GM10248 (cell line): ENCODE data around the gene KLK13.

Experiments used
- CTCF ChIA-PET: fragments of 300-600 bp; sonication (Branson Sonifier 250); formaldehyde crosslinking; extraction: SDS; loops from one replicate; lab custom pipeline; 2021; ENCODE audit warnings: antibody characterized with exemption; lab: Yijun Ruan, JAX
- POLR2A ChIA-PET: fragments of 350-650 bp; sonication (Branson Sonifier 250); formaldehyde crosslinking; extraction: SDS; loops from one replicate; lab custom pipeline; 2020; ENCODE audit warnings: antibody characterized with exemption; lab: Yijun Ruan, JAX
- DNase-seq: peaks from one replicate; pipeline ENCODE4 v3.0.0; 2012; ENCODE audit errors: extremely low spot score
- CTCF ChIP-seq: IDR thresholded peaks from 2 replicates; pipeline ENCODE4 v1.5.1; 2012; ENCODE audit warnings: mild to moderate bottlenecking, low read depth; ENCODE audit errors: extremely low read depth, missing control alignments, control extremely low read depth

KLK13 gene

GRCh38 chr19:51084505-51084904, 19.6 kb upstream of the KLK13 start:
- DNase-seq, result no peak
- TF ChIP-seq CTCF, result no peak
- ChIA-PET CTCF (no interaction called here), POLR2A (no interaction called here)

GRCh38 chr19:51083783-51084182, 18.9 kb upstream of the KLK13 start:
- POLR2A ChIA-PET, result no interaction called here
- TF ChIP-seq CTCF, result no peak
- CTCF ChIA-PET, result no interaction called here
- DNase-seq, result no peak

DNA sequence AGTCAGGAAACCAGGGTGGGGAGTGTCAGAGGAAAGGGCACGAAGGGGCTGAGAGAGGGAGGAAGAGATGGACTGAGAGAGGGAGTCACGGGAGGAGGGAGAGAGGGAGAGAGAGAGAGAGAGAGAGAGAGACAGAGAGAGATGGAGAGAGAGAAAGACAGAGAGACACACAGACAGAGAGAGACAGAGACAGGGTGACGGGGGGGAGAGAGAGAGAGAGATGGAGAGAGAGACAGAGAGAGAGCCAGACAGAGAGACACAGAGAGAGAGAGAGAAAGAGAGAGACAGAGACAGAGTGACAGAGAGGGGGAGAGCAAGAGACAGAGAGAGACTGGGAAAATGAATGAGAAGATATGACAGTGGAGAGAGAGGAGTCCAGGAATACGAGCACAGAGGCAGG, 18.3 kb upstream of the KLK13 start:
- no peak for TF ChIP-seq CTCF
- ChIA-PET CTCF (no interaction called here), POLR2A (no interaction called here)
- no peak for DNase-seq

GRCh38 chr19:51082611-51083010, 17.7 kb upstream of the KLK13 start, which contains the start of gene KLK14:
Gene KLK14 (minus strand): TSS chr19:51082887. CDS start chr19:51082614, 273 bp downstream.
- no peak for DNase-seq
- ChIA-PET POLR2A (no interaction called here), CTCF (no interaction called here)
- no peak for TF ChIP-seq CTCF

DNA sequence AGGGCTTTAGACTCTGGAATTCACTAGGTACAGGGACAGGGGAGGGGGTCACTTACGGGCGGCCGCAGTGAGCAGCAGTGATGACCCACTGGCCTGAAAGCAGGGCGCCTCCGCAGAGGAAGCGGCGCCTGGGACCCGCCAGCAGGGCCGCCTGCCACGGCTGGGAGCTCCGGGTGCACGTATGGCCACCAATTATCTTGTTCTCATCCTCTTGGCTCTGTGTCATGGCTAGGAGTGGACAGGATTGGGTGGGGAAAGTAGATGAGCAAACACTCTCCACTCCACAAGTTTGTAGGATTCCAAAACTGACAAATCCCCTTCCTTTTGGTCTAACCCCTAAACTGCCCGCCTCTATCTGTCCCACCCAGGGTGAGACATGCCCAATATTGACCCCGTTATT, 16.6 kb upstream of the KLK13 start:
- no peak for TF ChIP-seq CTCF

DNA sequence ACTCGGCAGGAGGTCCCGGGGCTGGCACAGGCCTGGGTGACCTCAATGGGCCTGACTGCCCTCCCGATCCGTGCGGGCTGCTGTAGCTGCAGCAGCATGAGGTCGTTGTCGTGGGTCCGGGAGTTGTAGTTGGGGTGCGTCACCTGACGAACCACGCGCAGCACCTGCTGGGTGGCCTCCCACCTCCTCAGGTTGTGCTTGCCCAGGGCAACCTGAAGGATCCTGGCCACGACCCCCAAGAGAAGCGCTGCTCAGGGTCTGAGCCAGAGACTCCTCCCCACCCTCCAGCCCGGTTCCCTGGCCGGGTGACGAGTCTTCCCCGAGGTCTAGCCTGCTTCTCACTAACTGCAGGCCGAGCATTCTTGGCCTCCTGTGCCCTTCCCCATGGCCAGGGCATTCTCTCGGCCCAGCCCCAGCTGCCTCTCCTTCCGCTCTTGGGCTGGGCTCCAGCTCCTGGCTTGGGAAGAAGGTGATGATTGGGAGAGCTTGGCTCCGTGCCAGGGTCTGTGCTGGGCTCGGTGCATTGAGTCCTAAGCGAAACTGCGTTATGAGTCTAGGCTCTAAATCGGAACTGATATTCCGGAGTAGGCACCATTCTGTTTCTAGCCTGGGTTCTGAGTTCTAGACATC, 14.7 kb upstream of the KLK13 start:
- no peak for TF ChIP-seq CTCF
- DNase-seq, result no peak
- POLR2A ChIA-PET, result no interaction called here
- CTCF ChIA-PET, result interaction anchor here (2.5 kb wide), 1 partner anchor 17 kb away, joined by 10 read pairs; no protein-coding TSS in a partner anchor

More for the DNA sequence above, 16.6 kb upstream of the KLK13 start:
- ChIA-PET CTCF (interaction anchor here (1.3 to 2.5 kb wide), 2 partner anchors 13 to 15 kb away, joined by 3 to 10 read pairs; no protein-coding TSS in a partner anchor), POLR2A (no interaction called here)
- DNase-seq, result no peak

- no peak for DNase-seq
- CTCF ChIA-PET, result no interaction called here
- POLR2A ChIA-PET, result no interaction called here
- TF ChIP-seq CTCF, result no peak
Observed at GRCh38 chr19:51078731-51079130, 13.8 kb upstream of the KLK13 start.
